LNCAP (cell line): ENCODE measurements around the gene PDE4D.
A peak's percentile ranks its signal among the peaks of the same experiment; 100 is the strongest.

Experiments
- TF ChIP-seq, protein P1 (sequence below): fragments of 450-650 bp; IDR thresholded peaks from 2 replicates; pipeline ENCODE4 v1.5.1; 2017; ENCODE audit warnings: mild to moderate bottlenecking

The PDE4D gene

GRCh38 chr5:59728356-59728755 is 165.2 kb downstream of the PDE4D start:
- TF ChIP-seq, protein P1, sequence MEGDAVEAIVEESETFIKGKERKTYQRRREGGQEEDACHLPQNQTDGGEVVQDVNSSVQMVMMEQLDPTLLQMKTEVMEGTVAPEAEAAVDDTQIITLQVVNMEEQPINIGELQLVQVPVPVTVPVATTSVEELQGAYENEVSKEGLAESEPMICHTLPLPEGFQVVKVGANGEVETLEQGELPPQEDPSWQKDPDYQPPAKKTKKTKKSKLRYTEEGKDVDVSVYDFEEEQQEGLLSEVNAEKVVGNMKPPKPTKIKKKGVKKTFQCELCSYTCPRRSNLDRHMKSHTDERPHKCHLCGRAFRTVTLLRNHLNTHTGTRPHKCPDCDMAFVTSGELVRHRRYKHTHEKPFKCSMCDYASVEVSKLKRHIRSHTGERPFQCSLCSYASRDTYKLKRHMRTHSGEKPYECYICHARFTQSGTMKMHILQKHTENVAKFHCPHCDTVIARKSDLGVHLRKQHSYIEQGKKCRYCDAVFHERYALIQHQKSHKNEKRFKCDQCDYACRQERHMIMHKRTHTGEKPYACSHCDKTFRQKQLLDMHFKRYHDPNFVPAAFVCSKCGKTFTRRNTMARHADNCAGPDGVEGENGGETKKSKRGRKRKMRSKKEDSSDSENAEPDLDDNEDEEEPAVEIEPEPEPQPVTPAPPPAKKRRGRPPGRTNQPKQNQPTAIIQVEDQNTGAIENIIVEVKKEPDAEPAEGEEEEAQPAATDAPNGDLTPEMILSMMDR, result no peak

DNA sequence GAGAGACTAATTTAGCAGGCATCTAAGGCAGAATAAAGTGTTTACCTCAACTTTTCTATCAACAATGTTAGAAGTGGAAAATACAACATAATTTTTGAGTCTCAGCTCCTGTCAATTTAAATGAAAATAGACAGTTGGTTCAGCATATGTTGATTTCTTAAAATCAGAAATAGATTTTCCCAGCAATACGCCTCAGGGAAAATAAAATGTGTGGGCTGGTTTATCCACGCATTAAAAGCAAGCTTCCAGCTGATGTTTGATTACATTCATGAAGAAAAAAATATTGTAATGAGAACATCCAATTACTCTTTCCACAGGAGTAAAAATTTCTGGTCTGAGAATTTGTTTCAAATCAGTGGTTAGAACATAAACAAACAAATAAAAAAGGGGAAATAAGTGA is 166.3 kb downstream of the PDE4D start:
- TF ChIP-seq, protein P1, result no peak

DNA sequence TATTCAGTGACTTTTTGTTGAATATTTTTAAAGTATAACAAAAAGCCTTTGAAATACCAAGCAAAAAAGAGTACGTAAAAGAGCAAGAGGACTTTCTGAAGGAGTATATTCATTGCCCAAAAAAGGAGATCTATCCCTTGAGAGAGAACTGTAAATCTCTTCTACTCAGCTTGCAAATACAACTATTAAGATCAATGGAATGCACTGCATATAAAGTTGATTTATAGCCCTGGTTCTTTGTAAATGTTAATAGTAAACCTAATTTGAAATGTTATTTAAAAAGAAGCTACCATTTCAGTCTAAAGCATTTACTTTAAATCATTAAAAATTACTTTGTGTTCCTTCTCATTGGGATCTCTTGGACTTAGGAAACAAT is 168.1 kb downstream of the PDE4D start:
- TF ChIP-seq, protein P1, result no peak

DNA sequence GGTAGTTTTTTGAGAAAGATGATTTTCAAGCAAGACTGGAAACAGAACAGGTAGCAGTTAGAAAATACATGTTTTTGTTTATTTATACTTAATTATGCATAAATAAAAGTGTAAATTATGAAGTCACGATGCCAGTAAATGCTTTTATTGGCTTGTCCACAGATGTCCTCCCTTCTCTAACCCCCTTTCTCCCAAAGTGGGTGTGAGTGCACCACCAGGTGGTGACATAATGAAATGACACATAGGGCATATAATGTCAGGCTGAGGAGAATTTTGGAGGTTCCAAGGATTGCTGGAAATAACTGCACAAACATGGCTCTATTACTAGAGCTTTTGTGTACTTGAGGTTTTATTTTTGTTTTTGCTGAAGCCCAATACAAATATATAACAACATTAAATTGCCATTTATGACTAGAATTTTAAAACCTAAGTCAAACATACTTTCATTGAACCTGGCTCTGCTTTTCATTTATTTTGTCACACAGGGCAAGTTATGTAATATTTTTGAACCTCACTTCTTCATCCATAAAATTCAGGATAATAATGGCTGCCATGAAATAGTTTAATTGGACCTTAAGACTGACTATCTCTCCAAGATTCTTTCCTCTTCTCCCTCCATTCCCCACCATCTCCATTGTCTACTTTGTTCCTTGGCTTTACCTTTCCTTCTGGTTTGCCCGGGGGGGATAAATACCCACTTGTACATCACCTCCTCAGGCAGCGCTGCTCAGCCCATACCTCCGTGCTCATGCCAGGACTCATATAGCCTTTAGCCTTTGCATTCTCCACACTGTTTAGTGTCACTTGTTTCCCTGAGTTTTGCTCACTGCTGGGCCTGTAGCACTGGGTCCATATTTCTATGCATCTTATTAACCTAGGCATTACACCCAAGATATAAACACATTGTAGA is 168.8 kb downstream of the PDE4D start:
- TF ChIP-seq, protein P1, result peak; percentile 82

DNA sequence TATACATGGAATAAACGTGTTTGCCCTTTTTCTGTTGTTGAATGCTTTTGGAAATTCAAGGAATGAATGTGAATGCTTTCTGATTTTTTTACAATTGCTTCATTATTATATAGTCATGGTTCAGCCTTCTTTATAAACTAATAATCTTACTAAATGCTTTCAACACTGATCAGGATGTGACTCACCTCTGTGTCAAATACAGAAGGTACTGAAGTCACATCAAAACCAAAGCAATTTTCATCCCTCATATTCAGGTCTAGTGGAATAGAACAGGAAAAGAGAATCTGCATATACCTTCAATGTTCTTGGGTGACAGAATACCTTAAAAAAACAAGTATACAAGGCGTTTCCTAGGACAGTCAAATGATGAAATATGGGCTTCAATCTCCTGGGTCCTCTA is 170.7 kb downstream of the PDE4D start:
- TF ChIP-seq, protein P1, result no peak

- TF ChIP-seq, protein P1, result no peak
These were observed 171.8 kb downstream of the PDE4D start for GRCh38 chr5:59721741-59722140.

DNA sequence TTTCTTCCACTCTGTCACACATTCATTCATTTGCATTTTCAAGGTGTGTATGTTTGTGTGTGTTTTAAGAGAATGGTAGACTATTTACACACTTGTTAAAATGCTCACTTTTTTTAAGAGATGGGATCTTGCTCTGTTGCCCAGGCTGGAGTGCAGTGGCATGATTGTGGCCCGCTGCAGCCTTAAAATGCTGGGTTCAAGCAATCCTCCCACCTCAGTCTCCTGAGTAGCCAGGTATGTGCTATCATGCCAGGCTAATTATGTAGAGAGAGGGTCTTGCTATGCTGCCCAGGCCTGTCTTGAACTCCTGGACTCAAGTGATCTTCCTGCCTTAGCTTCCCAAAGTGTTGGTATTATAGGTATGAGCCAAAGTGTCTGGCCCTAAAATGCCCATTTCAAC is 173.5 kb downstream of the PDE4D start:
- TF ChIP-seq, protein P1, result no peak
